ENCODE data around the gene ARAP2. TPM values are rescaled to one million over a fixed set of nuclear protein-coding genes. Genes with fewer than 3 reads are reported as not detected.

ARAP2 gene
- total and polyA plus RNA-seq, 10 donors: 6.8 to 161 (median 69.6) TPM

GRCh38 chr4:36029951-36030350 is 214.4 kb downstream of the ARAP2 start:
- no peaks in the 10 kb centered on the region for H3K36me3 ChIP-seq
- intact Hi-C loops (cut with DNase I; ENCODE audit: low total_unique reads): no loop called here

DNA sequence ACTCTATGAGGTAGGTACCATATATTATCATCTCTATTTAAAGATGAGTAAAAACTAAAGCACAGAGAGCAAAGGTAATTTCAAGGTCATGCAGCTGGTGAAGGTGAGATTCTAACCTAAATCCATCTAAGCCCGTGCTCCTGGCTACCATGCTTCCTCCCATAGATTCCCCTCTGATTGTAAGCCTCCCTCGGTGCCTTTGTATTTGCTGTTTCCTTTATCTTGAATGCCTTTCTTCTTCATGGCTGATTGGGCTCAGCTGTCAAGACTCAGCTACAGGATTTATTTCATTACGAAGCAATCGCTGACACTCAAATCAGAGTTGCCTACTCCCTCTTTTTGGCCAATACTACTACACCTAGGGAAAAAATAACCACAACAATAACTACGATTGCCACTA is 217.1 kb downstream of the ARAP2 start:
- H3K36me3 ChIP-seq: no peaks in the 10 kb centered on the region
- H3K27ac ChIP-seq: no peak overlapping the region
- 73 to 81% (median 78%) methylated on average over 5 of the region's 5 CpGs for WGBS, 5 donors
- H3K9me3 ChIP-seq: no peaks in the 10 kb centered on the region
- no peaks in the 10 kb centered on the region for H3K27me3 ChIP-seq (replicated peaks in 1 of 7)
- no peak for TF ChIP-seq POLR2AphosphoS5 (IDR thresholded peaks at IDR 0.05)
- no peak for TF ChIP-seq POLR2A (IDR thresholded peaks at IDR 0.05)
- TF ChIP-seq, protein P1, sequence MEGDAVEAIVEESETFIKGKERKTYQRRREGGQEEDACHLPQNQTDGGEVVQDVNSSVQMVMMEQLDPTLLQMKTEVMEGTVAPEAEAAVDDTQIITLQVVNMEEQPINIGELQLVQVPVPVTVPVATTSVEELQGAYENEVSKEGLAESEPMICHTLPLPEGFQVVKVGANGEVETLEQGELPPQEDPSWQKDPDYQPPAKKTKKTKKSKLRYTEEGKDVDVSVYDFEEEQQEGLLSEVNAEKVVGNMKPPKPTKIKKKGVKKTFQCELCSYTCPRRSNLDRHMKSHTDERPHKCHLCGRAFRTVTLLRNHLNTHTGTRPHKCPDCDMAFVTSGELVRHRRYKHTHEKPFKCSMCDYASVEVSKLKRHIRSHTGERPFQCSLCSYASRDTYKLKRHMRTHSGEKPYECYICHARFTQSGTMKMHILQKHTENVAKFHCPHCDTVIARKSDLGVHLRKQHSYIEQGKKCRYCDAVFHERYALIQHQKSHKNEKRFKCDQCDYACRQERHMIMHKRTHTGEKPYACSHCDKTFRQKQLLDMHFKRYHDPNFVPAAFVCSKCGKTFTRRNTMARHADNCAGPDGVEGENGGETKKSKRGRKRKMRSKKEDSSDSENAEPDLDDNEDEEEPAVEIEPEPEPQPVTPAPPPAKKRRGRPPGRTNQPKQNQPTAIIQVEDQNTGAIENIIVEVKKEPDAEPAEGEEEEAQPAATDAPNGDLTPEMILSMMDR (IDR thresholded peaks at IDR 0.05 in 8 of 11, conservative IDR thresholded peaks at IDR 0.05 in 3 of 11): no peak
- DNase-seq: no peak
- intact Hi-C loops (cut with DNase I; ENCODE audit: low total_unique reads): no loop called here
- H3K4me1 ChIP-seq: no peaks in the 10 kb centered on the region
- H3K4me3 ChIP-seq: no peak overlapping the region

More at GRCh38 chr4:36029951-36030350, 214.4 kb downstream of the ARAP2 start:
- no peaks in the 10 kb centered on the region for H3K27me3 ChIP-seq (replicated peaks in 1 of 7)
- H3K4me3 ChIP-seq: no peak overlapping the region
- DNase-seq: no peak
- peaks cover 0 to 14% (median 2%) of the 10 kb centered on the region in 8 donors for H3K9me3 ChIP-seq
- TF ChIP-seq, protein P1 (IDR thresholded peaks at IDR 0.05 in 8 of 11, conservative IDR thresholded peaks at IDR 0.05 in 3 of 11): no peak
- no peak for TF ChIP-seq POLR2AphosphoS5 (IDR thresholded peaks at IDR 0.05)
- no peak for TF ChIP-seq POLR2A (IDR thresholded peaks at IDR 0.05)
- no peak overlapping the region for H3K27ac ChIP-seq
- no peaks in the 10 kb centered on the region for H3K4me1 ChIP-seq

DNA sequence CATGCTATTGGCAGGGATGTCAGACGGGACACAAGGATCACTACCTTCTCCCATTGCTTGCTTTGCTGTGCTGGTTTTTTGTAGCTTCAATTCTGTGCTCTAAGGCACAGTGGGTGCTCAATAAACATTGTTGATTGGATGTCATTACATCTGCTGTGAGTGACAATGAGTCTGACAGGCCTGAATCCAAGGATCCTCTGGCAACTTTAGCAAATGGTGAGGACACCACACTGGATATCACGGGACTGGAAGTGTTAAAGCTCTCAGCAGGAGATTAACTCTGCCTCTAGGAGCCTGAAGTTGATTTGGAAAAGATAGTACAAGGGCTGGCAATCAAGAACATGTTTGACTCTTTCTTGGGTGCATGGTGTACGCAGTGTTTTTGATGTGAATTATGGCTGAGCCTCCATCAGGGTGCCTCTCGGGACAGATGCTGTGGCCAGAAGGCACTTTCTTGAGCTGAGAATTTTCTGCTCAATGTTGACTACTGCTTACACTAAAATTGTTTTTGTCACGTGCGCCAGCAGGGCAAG is 217.9 kb downstream of the ARAP2 start:
- TF ChIP-seq POLR2AphosphoS5 (IDR thresholded peaks at IDR 0.05) (no peak), POLR2A (IDR thresholded peaks at IDR 0.05) (no peak)
- TF ChIP-seq, protein P1 (IDR thresholded peaks at IDR 0.05 in 8 of 11, conservative IDR thresholded peaks at IDR 0.05 in 3 of 11): no peak
- intact Hi-C loops (cut with DNase I; ENCODE audit: low total_unique reads): no loop called here

DNA sequence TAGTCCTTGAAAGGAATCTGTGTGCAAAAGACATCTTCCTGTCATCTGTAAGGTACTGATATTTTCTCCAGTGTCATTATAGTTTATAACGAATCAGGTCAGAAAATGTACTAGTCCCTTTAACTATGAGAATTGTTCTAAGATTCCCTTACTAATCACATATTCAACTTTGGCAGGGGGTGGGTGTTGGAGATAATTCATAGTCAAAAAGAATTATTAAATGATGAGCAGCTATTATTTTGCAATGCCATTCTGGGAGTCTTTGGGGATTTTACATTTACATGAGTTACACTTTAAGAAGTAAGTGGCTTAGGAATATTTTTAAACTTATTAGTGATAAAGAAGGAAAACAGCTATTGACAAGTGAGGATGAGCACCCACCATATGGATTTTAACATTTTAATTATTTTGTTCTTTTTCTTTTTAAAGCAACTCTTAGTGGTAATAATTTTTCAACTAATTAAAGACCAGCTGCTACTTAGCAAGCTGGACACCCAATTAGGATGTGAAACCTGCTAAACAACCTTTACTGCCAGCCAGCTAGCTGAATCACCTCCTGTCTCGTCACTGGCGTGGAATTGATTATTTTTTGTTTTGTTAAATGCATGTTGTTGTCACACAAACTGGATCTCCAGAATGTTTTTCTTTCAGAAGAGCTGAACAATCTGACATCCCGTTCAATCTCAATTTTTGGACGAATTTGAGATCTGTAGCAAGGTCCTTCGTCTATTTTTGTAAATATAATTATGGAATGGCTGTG is 219.2 kb downstream of the ARAP2 start:
- 74 to 84% (median 83%) methylated on average over 6 of the region's 6 CpGs for WGBS, 5 donors
- TF ChIP-seq POLR2AphosphoS5 (IDR thresholded peaks at IDR 0.05) (no peak), POLR2A (IDR thresholded peaks at IDR 0.05) (no peak)
- TF ChIP-seq, protein P1 (IDR thresholded peaks at IDR 0.05 in 8 of 11, conservative IDR thresholded peaks at IDR 0.05 in 3 of 11): no peak
- Histone ChIP-seq H3K27ac (no peak overlapping the region), H3K4me1 (no peaks in the 10 kb centered on the region), H3K4me3 (no peak overlapping the region), H3K36me3 (no peaks in the 10 kb centered on the region), H3K9me3 (no peaks in the 10 kb centered on the region), H3K27me3 (replicated peaks in 1 of 7) (no peaks in the 10 kb centered on the region)
- intact Hi-C loops (cut with DNase I; ENCODE audit: low total_unique reads): no loop called here
- no peak for DNase-seq

More for the DNA sequence above, 217.9 kb downstream of the ARAP2 start:
- no peak overlapping the region for H3K4me3 ChIP-seq
- no peaks in the 10 kb centered on the region for H3K9me3 ChIP-seq
- no peaks in the 10 kb centered on the region for H3K4me1 ChIP-seq
- WGBS, 5 donors: 73 to 91% (median 78%) methylated on average over 6 of the region's 6 CpGs
- no peaks in the 10 kb centered on the region for H3K27me3 ChIP-seq (replicated peaks in 1 of 7)
- H3K36me3 ChIP-seq: no peaks in the 10 kb centered on the region
- DNase-seq: no peak
- H3K27ac ChIP-seq: no peak overlapping the region

All from spleen (tissue), 11 donors.